ENCODE data around the gene MYL4.
"Not testable (repeated sequence)": the region's sequence is repeated elsewhere in the genome, so short reads cannot be mapped to it uniquely, and the experiment has no call there.

MYL4 gene

DNA sequence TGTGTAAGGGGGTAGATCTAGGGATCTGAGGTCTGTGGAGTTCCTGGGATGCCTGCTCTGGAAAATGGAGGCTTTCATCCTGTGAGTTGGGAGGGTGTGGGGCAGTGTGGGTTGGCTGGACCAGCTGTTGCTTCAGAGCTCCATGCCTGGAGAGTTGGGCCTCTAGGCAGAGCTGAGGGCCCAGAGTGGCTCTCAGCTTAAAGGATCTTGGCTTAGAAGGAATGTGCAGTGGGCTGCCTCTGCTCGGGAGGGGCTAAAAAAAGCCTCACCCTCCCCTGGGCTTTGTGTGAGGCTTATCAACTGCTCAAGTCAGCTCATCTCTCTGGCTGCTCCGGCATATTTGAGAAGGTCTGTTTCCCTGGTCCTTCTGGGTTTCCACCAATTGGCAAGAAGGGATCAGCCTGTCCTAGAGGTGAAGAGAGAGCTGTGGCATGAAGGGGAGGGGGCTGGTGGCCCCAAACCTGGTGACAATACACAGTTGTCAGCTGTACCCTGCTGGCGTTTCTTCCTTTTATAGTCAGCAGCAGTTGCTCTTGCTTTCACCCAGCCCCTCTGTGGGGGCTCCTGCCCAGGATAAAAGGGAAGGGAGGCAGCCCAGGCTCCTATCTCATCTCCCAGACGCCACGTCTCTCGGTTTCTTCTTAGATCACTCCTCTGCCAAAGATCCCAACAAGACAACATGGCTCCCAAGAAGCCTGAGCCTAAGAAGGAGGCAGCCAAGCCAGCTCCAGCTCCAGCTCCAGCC, at the start of gene MYL4:
MYL4 (plus strand) TSS at position 605 of the 745 bp plus-strand sequence; CDS start at position 680, 75 bp downstream.
- DNase-seq, result no peak

GRCh38 chr17:47162013-47162622, 47.0 kb upstream of the MYL4 start:
- no peak for DNase-seq

- no peak for DNase-seq
These were observed 44.9 kb upstream of the MYL4 start for GRCh38 chr17:47164263-47164662.

GRCh38 chr17:47165137-47165536, 44.0 kb upstream of the MYL4 start:
- DNase-seq, result no peak

DNA sequence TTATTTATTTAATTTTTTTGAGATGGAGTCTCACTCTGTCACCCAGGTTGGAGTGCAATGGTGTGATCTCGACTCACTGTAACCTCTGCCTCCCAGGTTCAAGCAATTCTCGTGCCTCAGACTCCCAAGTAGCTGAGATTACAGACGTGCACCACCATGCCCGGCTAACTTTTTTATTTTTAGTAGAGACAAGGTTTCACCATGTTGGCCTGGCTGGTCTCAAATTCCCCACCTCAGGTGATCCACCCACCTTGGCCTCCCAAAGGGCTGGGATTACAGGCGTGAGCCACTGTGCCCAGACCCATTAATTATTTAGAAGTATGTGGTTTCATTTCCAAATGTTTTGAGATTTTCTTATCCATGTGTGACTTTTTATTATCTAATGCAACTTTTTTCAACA, 42.3 kb upstream of the MYL4 start:
- DNase-seq, result not testable (repeated sequence)

DNA sequence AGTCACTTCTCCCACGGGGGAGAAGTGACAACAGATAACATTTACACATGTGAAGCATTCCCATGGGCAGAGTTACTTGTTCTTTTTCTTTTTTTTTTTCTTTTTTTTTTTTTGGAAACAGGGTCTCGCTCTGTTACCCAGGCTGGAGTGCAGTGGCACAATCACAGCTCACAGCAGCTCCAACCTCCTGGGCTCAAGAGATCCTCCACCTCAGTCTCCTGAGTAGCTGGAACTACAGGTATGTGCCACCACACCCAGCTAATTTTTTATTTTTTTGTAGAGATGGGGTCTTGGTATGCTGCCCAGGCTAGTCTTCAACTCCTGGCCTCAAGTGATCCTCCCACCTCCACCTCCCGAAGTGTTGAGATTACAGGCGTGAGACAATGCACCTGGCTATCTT, 40.3 kb upstream of the MYL4 start:
- DNase-seq, result not testable (repeated sequence)

- DNase-seq, result no peak
These were observed 38.4 kb upstream of the MYL4 start for GRCh38 chr17:47170710-47171109.

DNA sequence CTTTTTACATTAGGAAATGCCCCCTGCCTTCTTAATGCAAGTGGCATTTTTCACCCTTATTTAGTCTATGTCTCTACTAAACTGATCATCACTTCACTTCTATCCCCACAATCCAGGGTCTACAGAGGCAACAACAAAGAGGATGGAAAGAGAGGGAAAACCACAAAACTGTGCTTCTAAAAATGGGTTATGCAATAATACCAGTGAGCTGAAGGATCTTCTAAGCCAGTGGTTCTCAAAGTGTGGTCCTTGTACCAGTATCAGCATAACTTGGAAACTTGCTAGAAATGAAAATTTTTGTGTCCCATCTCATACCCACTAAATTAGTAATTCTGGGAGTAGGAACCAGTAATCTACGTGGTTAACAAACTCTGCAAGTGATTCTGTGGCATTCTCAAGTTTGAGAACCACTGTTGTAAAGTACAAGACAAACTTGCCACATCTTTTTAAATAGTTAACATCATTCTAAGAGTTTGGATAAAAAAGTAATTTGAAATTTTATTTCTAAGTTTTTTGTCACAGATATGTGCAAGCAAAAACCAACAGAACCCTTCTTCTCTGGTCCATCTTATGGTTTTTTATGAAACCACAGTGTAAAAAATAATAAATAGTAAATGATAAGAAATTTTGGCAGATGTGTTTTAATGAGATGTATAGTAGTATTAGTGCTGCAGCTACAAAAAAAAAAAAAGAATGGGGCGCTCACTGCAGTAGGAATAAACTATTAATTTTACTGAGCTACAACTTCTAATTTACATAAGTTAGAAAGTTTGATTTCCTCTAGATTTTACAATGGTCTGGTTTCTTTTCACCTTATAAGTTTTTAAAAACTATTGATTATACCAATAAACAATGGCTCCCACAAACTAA, 36.2 kb upstream of the MYL4 start:
- no peak for DNase-seq

GRCh38 chr17:47174823-47175222, 34.3 kb upstream of the MYL4 start:
- DNase-seq, result not testable (repeated sequence)

DNA sequence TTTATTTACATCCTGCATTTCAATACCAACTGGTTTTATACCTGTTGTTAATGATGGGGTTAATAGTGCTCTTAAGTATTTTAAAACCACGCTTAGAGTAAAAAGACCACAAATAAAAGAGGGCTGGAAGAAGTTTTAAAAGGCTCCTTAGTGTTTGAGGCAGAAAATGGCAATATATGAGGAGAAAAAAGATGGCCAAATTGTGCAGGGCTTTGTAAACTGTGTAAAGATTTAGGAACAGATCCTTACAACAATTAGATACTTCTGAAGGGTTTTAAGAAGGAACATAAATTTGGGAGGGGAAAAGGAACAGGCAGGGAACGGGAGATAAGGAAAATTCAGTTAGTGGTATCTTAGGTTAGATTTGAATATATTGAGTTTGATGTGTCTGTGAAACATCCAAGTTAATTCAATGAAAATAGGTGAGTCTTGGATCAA, 32.7 kb upstream of the MYL4 start:
- no peak for DNase-seq

DNA sequence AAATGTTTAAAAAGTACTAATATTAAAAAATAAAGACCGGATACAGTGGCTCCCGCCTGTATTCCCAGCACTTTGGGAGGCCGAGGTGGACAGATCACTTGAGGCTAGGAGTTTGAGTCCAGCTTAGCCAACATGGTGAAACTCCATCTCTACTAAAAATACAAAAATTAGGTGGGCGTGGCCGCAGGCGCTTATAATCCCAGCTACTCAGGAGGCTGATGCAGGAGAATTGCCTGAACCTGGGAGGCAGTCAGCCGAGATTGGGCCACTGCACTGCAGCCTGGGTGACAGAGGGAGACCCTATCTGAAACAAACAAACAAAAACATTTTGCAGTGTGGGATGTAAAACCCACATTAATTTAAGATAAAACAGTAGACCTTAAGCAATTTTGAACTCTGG, 31.9 kb upstream of the MYL4 start:
- DNase-seq, result no peak

DNA sequence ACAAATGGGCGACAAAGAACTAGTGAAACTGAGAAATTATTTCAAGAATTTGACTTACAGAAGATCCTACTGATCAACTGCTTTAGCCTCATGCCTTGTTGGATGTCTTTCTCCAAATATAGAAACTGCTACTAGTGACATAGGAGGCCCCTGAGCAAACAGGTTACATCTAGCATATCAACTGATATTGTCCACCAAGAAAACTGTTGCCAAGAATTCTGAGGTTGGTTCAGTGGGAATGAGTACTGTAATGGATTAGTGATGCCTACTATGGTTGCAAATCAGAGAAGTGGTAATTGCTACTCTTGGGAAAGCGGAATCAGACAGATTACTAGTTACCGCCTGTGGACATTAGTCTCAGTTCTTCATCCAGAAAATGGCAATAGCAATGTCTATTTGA, 30.0 kb upstream of the MYL4 start:
- DNase-seq, result no peak

GRCh38 chr17:47180337-47180736, 28.8 kb upstream of the MYL4 start:
- DNase-seq, result no peak

DNA sequence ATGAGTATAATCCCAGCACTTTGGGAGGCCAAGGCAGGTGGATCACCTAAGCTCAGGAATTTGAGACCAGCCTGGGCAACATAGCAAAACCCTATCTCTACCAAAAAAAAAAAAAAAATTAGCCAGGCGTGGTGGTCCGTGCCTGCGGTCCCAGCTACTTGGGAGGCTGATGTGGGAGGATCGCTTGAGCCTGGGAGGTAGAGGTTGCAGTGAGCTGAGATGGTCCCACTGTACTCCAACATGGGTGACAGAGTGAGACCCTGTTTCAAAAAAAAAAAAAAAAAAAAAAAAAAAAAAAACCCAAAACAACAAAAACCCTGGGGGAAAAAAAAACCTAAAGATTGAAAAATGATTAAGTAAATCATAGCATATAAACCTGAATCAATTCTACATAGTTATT, 28.2 kb upstream of the MYL4 start:
- not testable (repeated sequence) for DNase-seq

- no peak for DNase-seq
These were observed 24.5 kb upstream of the MYL4 start for GRCh38 chr17:47184681-47185080.

DNA sequence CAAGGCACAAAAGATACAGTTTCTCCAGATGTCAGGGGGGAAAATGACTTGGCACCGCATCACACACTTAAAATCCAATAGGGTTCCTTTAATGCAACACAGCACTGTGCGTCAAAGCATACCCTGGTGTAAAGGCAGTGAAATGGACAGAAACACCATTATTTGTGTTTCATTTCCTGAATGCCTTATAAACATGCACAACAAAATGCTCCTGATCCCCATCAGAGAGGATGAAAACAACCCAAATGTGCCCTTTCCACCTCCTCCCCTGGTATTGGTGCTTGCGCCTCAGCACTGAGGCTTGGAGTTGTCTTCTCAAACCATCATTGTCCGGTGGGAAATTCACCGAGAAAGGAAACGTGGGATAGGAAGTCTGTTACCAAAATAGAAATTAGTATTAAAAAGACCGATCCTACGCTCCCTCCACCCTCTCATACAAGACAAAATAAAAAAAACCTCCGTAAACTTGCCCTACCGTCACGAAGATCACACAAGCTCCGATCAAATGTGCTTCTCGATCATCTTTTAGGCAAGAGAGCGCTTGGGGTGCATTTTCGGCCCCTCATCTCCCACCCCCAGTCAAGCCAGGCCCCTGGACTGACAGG, 20.8 kb upstream of the MYL4 start:
- peak; percentile 12 to 22 for DNase-seq

- peak; percentile 99 for DNase-seq
These were observed 20.0 kb upstream of the MYL4 start, which contains the start of gene CDC27 for GRCh38 chr17:47188876-47189731. TSS of gene CDC27 (minus strand) at chr17:47189295. CDS start at chr17:47189172, 123 bp downstream.

DNA sequence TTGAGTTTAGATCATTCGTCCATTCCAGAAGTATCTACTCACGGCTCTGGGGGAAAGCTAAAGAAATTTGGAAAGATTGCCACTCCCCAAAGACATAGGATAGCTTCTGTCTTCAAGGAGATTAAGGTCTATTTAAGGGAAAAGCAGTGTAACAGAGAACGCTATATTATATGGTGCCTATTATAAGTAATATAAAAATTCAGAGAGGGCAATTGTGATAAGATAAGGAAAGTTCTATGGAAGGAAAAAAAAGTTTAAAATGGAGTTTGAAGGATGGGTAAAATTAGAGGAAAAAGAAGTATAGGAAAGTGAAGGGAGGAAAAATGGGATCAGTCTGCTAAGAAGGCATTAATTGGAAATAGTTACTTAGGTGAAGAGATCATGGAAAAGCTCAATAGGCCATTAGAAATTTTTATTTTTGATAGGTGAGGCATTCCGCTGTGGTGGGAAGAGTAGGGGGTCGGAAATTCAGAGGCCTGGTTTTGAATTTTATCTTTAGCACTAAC, 19.4 kb upstream of the MYL4 start:
- DNase-seq, result no peak

DNA sequence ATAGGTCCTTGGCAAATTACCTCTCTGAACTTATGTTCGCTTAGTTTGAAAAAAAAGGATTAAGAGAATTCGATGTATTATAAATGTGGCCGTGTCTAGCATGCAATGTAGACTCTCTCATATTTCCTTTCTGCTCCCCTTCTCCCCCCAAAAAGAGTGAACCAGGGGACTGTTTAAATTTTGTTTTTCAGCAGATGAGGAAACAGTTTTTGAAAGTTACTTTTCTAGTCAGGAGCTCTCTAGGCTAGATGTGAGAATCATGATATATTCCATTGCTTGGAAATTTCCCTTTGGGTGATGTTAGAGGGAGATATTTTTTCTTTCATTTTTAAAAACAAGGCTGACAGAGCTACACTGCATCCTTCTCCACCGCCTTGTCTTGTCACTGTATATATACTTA, 18.9 kb upstream of the MYL4 start:
- DNase-seq, result no peak

DNA sequence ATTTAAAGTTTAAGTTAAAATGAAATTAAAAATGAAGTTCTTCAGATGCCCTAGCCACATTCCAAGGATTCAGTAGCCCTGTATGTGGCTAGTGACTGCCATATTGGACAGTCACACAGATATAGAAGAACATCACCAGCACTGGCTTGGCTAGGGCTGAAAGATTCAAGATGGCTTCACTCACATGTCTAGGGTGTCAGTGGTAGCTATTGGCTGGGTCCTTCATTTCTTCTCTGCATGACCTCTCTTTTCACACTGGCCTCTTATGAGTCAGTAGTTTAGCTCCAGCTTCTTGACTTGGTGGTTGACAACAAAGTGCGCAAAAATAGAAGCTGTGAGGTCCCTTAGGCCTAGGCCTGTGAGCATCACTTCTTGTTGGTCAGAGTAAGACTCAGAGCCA, 18.4 kb upstream of the MYL4 start:
- DNase-seq, result no peak

DNA sequence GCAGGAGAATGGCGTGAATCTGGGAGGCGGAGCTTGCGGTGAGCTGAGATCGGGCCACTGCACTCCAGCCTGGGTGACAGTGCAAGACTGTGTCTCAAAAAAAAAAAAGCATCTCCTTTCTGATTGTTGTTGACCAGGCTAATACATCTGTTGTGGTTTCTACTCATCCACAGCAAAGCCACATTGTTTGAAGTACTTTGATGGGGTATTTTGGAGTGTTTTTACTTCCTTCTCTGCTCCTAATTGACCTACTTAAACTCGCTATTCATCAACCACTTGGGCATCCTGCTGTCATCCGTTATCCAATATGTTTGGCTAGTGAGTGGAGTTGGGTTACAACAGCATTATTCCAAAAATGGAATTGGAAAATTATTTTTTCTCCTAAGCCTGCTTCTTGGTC, 16.6 kb upstream of the MYL4 start:
- no peak for DNase-seq
